GM12891 (cell line): ENCODE results near the gene AKAP12.

Experiments
- PAX5 ChIP-seq: IDR thresholded peaks from 2 replicates; pipeline ENCODE4 v1.6.1; 2011; ENCODE audit warnings: low read length, moderate library complexity, mild to moderate bottlenecking; ENCODE audit not compliant: insufficient read depth, severe bottlenecking
- POLR2A ChIP-seq: IDR thresholded peaks from 2 replicates; pipeline ENCODE4 v1.6.1; 2011; ENCODE audit warnings: low read depth, low read length, control low read depth
- POLR2AphosphoS5 ChIP-seq: IDR thresholded peaks from 2 replicates; pipeline ENCODE4 v1.6.1; 2011; ENCODE audit warnings: low read depth, low read length, control low read depth
- SPI1 ChIP-seq: IDR thresholded peaks from 2 replicates; pipeline ENCODE4 v1.6.1; 2011; ENCODE audit warnings: low read depth, low read length, control low read depth

DNA sequence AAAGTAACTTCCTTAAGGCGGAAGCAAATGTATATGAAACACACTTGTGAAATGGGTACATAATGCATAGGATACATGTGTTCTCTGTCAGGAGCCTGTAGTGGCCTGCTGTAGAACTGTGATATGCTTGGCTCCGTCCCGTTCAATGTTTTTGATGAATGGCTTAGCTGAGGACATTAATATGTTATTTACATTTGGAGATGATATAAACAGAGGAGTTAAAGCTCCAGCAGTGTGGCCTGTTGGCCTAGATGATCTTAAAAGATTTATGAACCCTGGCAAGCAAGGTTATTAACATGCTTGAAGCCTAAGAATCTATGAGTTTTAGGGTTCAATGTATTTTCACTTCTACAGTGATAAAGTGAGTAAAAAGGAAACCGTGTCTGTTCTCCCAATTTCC, 59.2 kb downstream of the AKAP12 start:
- TF ChIP-seq POLR2A (no peak), POLR2AphosphoS5 (no peak), SPI1 (no peak), PAX5 (no peak)
